Panc1 (cell line): Measurements from ENCODE around the gene GRIFIN.

Experiments used
- POLR2AphosphoS5 ChIP-seq: IDR thresholded peaks from 2 replicates; pipeline ENCODE4 v1.6.1; 2012; ENCODE audit warnings: mild to moderate bottlenecking, low read depth, low read length, moderate library complexity
- TF ChIP-seq, protein P1 (sequence below): fragments of 450-650 bp; IDR thresholded peaks from 2 replicates; pipeline ENCODE4 v1.5.1; 2017; ENCODE audit warnings: mild to moderate bottlenecking
- TF ChIP-seq, protein P2 (sequence below), 2 experiments: IDR thresholded peaks; 2 replicates each; pipeline ENCODE4 v1.6.1; 2011 to 2012; ENCODE audit warnings: low read depth in 2 of 2, control low read depth in 1 of 2, low read length in 1 of 2, mild to moderate bottlenecking in 1 of 2, moderate library complexity in 1 of 2; ENCODE audit not compliant: insufficient read depth in 1 of 2

DNA sequence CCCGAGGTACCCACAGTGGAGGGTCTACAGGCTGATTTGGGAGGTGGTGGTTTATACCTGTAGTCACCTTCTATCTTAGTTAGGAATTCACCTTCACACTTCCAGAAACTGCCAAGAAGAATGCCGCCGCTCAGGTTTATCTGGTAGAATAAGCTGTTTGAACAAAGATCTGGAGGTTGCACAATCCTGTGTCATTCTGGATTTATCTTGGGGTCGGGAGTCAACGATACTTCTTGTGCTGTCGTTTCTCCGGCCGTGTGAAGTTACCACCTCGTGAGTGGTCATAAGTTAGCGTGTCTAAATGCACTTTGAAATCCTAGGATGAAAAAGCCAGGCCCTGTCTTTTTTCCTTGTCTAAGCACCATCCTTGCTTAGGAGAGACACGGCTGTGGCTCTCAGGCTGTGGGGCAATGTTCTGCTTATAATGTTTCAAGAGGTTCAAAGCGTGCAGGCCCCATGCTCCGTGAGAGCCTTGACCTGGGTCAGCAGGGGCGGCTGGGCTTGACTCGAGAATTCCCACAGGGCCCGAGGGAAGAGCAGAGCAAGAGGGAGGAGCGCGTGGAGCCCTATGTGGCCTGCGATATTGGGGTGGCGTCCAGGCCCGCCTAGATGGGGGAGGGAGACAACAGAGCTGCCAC lies 35.5 kb downstream of the GRIFIN start:
- TF ChIP-seq, protein P1, sequence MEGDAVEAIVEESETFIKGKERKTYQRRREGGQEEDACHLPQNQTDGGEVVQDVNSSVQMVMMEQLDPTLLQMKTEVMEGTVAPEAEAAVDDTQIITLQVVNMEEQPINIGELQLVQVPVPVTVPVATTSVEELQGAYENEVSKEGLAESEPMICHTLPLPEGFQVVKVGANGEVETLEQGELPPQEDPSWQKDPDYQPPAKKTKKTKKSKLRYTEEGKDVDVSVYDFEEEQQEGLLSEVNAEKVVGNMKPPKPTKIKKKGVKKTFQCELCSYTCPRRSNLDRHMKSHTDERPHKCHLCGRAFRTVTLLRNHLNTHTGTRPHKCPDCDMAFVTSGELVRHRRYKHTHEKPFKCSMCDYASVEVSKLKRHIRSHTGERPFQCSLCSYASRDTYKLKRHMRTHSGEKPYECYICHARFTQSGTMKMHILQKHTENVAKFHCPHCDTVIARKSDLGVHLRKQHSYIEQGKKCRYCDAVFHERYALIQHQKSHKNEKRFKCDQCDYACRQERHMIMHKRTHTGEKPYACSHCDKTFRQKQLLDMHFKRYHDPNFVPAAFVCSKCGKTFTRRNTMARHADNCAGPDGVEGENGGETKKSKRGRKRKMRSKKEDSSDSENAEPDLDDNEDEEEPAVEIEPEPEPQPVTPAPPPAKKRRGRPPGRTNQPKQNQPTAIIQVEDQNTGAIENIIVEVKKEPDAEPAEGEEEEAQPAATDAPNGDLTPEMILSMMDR = no peak
- TF ChIP-seq, protein P2, sequence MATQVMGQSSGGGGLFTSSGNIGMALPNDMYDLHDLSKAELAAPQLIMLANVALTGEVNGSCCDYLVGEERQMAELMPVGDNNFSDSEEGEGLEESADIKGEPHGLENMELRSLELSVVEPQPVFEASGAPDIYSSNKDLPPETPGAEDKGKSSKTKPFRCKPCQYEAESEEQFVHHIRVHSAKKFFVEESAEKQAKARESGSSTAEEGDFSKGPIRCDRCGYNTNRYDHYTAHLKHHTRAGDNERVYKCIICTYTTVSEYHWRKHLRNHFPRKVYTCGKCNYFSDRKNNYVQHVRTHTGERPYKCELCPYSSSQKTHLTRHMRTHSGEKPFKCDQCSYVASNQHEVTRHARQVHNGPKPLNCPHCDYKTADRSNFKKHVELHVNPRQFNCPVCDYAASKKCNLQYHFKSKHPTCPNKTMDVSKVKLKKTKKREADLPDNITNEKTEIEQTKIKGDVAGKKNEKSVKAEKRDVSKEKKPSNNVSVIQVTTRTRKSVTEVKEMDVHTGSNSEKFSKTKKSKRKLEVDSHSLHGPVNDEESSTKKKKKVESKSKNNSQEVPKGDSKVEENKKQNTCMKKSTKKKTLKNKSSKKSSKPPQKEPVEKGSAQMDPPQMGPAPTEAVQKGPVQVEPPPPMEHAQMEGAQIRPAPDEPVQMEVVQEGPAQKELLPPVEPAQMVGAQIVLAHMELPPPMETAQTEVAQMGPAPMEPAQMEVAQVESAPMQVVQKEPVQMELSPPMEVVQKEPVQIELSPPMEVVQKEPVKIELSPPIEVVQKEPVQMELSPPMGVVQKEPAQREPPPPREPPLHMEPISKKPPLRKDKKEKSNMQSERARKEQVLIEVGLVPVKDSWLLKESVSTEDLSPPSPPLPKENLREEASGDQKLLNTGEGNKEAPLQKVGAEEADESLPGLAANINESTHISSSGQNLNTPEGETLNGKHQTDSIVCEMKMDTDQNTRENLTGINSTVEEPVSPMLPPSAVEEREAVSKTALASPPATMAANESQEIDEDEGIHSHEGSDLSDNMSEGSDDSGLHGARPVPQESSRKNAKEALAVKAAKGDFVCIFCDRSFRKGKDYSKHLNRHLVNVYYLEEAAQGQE (IDR thresholded peaks at IDR 0.05; ENCODE audit: insufficient read depth in 1 of 2, low read depth in 2 of 2, low read length in 1 of 2) = no peak
- TF ChIP-seq POLR2AphosphoS5 = no peak
